GM10248 (cell line): ENCODE measurements around the gene CYP46A1.

ENCODE experiments used
- CTCF ChIA-PET: fragments of 300-600 bp; sonication (Branson Sonifier 250); formaldehyde crosslinking; extraction: SDS; loops from one replicate; lab custom pipeline; 2021; ENCODE audit warnings: antibody characterized with exemption; lab: Yijun Ruan, JAX
- POLR2A ChIA-PET: fragments of 350-650 bp; sonication (Branson Sonifier 250); formaldehyde crosslinking; extraction: SDS; loops from one replicate; lab custom pipeline; 2020; ENCODE audit warnings: antibody characterized with exemption; lab: Yijun Ruan, JAX
- DNase-seq: peaks from one replicate; pipeline ENCODE4 v3.0.0; 2012; ENCODE audit errors: extremely low spot score
- TF ChIP-seq, protein P1 (sequence below): IDR thresholded peaks from 2 replicates; pipeline ENCODE4 v1.5.1; 2012; ENCODE audit warnings: mild to moderate bottlenecking, low read depth; ENCODE audit errors: extremely low read depth, missing control alignments, control extremely low read depth

Gene CYP46A1

DNA sequence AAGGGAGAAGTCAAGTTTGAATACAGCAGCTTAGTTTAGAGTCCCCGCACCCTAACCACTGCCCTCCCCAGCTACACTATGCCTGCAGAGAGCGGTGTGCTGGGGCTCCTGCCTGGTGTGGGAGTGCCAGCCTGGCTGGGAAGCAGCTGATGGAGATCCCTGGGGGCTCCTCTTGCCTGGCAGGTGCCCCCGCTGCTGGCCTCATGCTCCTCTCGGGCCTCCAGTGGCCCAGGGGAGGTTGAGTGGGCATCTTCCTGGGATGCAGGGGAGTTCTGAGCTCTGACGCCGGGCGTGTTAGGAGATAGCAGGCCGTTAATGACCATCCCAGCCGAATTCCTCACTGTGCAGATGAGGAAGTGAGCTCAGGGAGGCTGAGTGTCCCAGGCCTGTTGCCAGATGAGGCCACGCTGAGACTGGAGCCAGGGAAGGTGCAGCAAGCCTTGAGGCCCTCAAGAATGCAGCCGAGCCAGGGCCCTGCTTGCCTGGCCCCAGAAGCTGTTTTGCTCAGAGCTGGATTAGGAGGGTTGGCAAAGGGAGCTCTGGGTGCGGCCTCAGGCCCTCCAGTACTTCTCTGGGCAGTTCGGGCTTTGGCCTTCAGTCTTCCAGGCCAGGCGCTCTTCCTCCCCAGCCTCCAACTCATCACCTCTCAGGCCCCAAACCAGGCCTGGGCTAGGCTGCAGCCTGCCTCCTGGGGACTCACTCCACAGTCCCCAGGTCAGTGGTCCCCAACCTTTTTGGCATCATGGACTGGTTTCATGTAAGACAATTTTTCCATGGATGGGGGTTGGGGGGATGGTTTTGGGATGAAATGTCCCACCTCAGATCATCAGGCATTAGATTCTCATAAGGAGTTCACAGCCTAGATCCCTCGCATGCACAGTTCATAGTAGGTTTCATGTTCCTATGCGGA is 6.6 kb upstream of the CYP46A1 start:
- POLR2A ChIA-PET, result no interaction called here
- TF ChIP-seq, protein P1, sequence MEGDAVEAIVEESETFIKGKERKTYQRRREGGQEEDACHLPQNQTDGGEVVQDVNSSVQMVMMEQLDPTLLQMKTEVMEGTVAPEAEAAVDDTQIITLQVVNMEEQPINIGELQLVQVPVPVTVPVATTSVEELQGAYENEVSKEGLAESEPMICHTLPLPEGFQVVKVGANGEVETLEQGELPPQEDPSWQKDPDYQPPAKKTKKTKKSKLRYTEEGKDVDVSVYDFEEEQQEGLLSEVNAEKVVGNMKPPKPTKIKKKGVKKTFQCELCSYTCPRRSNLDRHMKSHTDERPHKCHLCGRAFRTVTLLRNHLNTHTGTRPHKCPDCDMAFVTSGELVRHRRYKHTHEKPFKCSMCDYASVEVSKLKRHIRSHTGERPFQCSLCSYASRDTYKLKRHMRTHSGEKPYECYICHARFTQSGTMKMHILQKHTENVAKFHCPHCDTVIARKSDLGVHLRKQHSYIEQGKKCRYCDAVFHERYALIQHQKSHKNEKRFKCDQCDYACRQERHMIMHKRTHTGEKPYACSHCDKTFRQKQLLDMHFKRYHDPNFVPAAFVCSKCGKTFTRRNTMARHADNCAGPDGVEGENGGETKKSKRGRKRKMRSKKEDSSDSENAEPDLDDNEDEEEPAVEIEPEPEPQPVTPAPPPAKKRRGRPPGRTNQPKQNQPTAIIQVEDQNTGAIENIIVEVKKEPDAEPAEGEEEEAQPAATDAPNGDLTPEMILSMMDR, result no peak
- CTCF ChIA-PET, result interaction anchor here (1.1 to 1.6 kb wide), 3 partner anchors 10 to 208 kb away, joined by 3 to 6 read pairs (median 3); no protein-coding TSS in a partner anchor
- no peak for DNase-seq

DNA sequence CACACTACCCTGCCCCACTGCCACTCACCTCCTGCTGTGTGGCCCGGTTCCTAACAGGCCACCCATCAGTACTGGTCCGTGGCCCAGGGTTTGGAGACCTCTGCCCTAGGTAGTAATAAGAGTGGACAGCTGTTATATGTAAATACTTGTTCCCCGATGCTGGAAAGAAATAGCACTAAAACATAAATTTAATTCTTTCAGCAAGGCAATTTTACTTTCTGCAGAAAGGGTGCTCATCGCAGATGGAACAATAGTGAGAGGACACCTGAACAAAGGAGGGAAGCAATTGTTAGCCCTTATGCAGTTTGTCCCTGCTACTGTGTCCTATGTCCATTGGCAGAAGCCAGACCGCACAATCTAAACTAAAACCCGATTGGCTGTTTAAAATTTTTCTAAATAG is 5.9 kb upstream of the CYP46A1 start:
- no peak for DNase-seq
- TF ChIP-seq, protein P1, result no peak
- ChIA-PET CTCF (no interaction called here), POLR2A (no interaction called here)

DNA sequence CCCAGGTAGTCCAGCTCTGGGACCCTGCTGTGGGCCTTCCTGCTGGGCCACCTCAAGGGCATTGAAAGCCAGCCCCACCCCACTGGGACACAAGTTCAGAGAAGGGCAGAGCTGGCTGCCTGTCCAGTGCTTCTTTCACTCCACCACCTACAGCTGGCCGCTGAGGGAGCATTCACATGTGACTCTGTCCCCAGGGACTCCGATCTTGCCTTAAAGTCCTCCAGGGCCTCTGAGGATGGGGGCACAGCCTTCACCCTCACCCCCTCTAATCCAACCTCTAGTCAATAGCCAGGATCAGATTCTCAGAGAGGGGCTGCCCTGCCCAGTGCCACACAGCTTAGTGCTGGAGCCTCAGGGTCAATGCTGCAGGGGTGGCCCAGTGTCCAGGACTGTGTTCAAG is 5.0 kb upstream of the CYP46A1 start:
- CTCF ChIA-PET, result interaction anchor here (1.0 to 1.3 kb wide), 4 partner anchors 9 to 207 kb away, joined by 3 to 5 read pairs (median 3); no protein-coding TSS in a partner anchor
- TF ChIP-seq, protein P1, result no peak
- POLR2A ChIA-PET, result no interaction called here
- no peak for DNase-seq

DNA sequence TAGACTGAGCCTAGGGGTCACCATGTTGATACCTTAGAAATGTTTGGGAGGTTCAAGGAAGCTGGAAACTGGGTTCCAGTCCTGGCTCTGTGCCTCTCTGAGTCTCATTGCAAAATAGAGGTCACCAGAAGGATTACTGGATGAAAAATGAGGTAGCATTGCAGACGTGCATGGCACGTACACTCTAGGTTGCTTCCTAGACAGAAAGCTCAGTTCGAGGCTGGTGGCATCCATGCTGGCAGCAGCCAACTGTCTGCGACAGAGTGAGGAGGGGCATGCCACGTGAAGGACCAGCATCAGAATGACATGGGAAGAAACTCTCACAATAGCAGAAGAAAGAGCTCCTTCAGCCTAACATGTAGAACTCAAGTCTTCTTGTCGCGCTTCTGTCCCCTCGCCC is 4.6 kb upstream of the CYP46A1 start:
- CTCF ChIA-PET, result interaction anchor here (1.0 to 1.3 kb wide), 5 partner anchors 9 to 206 kb away, joined by 3 to 5 read pairs (median 3); no protein-coding TSS in a partner anchor
- POLR2A ChIA-PET, result no interaction called here
- DNase-seq, result no peak
- TF ChIP-seq, protein P1, result no peak

DNA sequence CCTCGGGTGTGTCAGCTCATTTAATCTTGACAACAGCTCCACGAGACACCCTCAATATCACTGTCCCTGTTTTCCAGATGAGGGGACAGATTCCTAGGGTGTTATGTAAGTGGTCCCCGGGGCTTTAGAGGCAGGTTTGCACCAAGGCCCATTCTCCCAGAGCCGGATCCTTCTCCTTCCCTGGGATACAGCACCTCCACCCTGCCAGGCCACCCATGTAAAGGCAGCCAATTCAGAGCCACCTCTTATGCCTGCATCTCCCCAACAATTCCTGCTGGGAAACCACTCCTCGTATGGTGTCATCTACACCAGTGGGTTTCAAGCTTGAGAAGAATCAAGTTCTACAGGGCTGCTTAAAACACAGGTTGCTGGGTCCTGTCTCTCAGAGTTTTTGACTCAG is 4.1 kb upstream of the CYP46A1 start:
- TF ChIP-seq, protein P1, result no peak
- POLR2A ChIA-PET, result no interaction called here
- no peak for DNase-seq
- CTCF ChIA-PET, result interaction anchor here (1.0 to 1.3 kb wide), 6 partner anchors 8 to 267 kb away, joined by 3 to 5 read pairs (median 3); no protein-coding TSS in a partner anchor

DNA sequence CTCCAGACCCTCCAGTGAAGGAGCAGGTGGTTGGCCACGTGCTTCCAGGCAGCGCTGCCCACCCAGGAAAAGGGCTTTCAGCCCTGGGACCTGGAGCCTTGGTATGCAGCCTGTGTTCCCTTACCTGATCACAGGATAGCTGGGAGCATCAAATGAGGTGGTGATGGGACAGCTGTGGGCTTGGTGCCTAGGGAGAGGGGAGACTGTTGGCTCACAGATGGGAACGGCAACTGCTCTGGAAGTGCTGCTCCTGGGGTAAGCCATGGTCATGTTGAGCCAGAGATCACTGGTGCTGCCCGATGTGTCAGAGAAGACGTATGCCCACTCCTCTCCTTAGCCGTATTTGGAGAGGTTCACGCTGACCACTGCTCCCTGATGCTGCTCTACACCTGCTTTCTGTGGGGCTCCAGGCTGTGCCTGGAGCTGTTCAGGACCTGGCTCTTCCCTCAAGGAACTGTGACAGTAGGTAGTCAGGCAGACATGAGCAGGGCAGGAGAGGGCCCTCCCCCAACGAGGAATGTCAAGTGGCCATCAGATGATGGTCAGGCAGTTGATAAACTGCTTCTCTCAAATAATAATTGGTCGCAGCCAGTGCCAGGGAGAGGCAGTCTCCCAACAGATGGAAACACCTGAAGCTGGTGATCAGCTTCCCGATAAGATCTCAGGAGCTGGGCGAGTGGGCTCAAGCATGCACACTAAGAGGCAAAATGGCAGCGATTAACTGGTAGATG is 2.8 kb upstream of the CYP46A1 start:
- ChIA-PET CTCF (interaction anchor here (1.0 to 1.3 kb wide), 5 partner anchors 14 to 266 kb away, joined by 3 read pairs; no protein-coding TSS in a partner anchor), POLR2A (no interaction called here)
- DNase-seq, result no peak
- TF ChIP-seq, protein P1, result no peak
